Psoas muscle (tissue), 8 donors: ENCODE measurements around the gene RASGRP4. TPM values are rescaled to one million over a fixed set of nuclear protein-coding genes. Genes with fewer than 3 reads are reported as not detected.

Experiments
- ATAC-seq, 4 donors: fragments of 200-7000 bp; cut with Tn5 transposase; one replicate each; pipeline ENCODE4 v1.9.1; 2020; ENCODE audit warnings: moderate library complexity in 3 of 4, mild to moderate bottlenecking in 2 of 4
- DNase-seq, 2 donors: peaks; one replicate each; pipeline ENCODE4 v3.0.0-alpha.2; 2020
- H3K27ac ChIP-seq: fragments of 200-600 bp; one replicate; pipeline ENCODE4 v1.8.0; 2022
- H3K27me3 ChIP-seq, 3 donors: fragments of 200-600 bp in 1 of 3; one replicate each; pipeline versions ENCODE4 v1.6.1 to v1.8.0; 2013 to 2022; ENCODE audit warnings: low read length in 2 of 3, mild to moderate bottlenecking in 2 of 3, moderate library complexity in 1 of 3; ENCODE audit not compliant: insufficient read depth in 3 of 3
- H3K36me3 ChIP-seq, 2 donors: fragments of 200-600 bp in 1 of 2; one replicate each; pipeline versions ENCODE4 v1.6.1 to v1.8.0; 2013 to 2022; ENCODE audit warnings: low read depth in 1 of 2, mild to moderate bottlenecking in 1 of 2, moderate library complexity in 1 of 2; ENCODE audit not compliant: insufficient read depth in 1 of 2
- H3K4me1 ChIP-seq: fragments of 200-600 bp; one replicate; pipeline ENCODE4 v1.8.0; 2022
- H3K4me3 ChIP-seq: fragments of 200-600 bp; one replicate; pipeline ENCODE4 v1.8.0; 2022; ENCODE audit warnings: mild to moderate bottlenecking
- H3K9me3 ChIP-seq: fragments of 200-600 bp; one replicate; pipeline ENCODE4 v1.8.0; 2022
- CTCF ChIP-seq: fragments of 200-600 bp; IDR thresholded peaks from one replicate; pipeline ENCODE4 v1.8.0; 2022; ENCODE audit warnings: antibody characterized with exemption
- whole genome bisulfite sequencing, 3 donors: extraction: QIAGEN DNeasy Blood & Tissue Kit; methylation state at CpG; one replicate each; pipeline versions ENCODE4 v1.1.6 to v1.1.7; 2013; 5-methylcytosine and 5-hydroxymethylcytosine counted together
- intact Hi-C, 2 donors: fragments of 100-400 bp; cut with DNase I; formaldehyde crosslinking; loops; one replicate each; pipeline versions ENCODE4 v1.11.0 to v1.14.2; 2022
- polyA plus RNA-seq, 3 donors: library from polyadenylated mRNA; stranded (reverse); fragments of 200-250 nt; gene quantifications; one replicate each; pipeline ENCODE4 v1.2.3, GENCODE V29; 2013
- total RNA-seq, 4 donors: library from RNA; stranded (reverse); fragmentation: NEBNext Ultra II Directional in 2 of 4; extraction: Animal tissue kit (Norgen Biotek cat#: 25700) in 2 of 4; gene quantifications; one replicate each; pipeline versions ENCODE4 v1.2.1 to v1.2.4, GENCODE V29; 2021 to 2023
- donor health status: healthy with polysubstance abuse.
- donor health status: DM: no; HTN: no; CAD: no; lungs with moderate emphysema.
- donor health status: Bipolar disorder and iron deficiency.
- donor health status: healthy.
- donor health status: DM: yes; HTN: yes; CAD: no.
- donor health status: DM: no; HTN: no; CAD: no.
- donor health status: DM: no; HTN: no; CAD: no.
- donor health status: DM: yes; HTN: yes; CAD: no.

The RASGRP4 gene
- total and polyA plus RNA-seq, 7 donors: 0.17 to 2.0 (median 0.44) TPM

DNA sequence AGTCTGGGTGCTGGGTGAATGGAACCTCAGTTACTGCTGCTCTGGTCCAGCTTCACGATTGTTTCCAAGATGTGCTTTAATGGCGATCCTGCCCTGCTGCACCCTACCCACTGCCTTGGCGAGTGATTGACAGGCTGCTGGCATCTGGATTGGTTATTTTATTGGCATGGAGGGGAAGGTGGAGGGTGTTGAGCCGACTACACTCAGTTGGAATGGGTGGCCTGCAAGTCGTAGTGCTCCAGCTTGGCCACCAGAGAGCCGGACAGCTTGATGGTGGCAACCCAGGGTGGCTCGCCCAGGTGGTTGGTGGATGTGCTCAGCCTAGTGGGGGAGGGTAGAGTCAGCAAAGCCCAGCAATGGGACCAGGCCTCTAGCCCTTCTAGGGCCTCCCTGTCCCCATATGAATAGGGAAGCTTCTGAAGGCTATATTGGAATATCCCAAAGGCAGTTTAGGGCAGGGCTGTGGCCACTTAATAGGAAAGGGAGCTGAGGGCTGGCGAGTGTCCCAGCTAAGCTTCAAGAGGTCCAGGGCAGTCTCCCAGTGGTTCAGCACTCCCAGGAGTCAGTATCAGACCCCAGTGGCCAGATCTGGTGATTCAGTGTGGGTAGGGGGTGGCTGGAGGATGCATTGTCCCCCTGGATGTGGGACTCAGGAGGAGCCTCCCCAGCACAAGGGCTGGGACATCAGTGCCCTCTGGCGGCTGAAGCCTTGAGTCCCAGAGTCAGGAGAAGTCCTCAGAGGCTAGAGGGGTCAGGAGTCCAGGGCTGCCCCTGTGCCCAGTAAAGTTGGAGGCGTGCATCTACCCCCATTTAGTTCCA, 41.6 kb downstream of the RASGRP4 start:
- Histone ChIP-seq H3K9me3 (no peaks in the 10 kb centered on the region), H3K27ac (no peak overlapping the region), H3K4me1 (peaks cover 21% of the 10 kb centered on the region), H3K36me3 (peaks cover 25 to 70% of the 10 kb centered on the region in 2 donors), H3K4me3 (no peak overlapping the region), H3K27me3 (peaks cover 0 to 3% (median 0%) of the 10 kb centered on the region in 3 donors)
- intact Hi-C loops: no loop called here
- WGBS, 3 donors: 78 to 84% (median 82%) methylated on average over 10 of the region's 10 CpGs
- DNase-seq (no peak), ATAC-seq (peak in 1 of 4 donors; percentile 0)
- TF ChIP-seq CTCF: no peak

DNA sequence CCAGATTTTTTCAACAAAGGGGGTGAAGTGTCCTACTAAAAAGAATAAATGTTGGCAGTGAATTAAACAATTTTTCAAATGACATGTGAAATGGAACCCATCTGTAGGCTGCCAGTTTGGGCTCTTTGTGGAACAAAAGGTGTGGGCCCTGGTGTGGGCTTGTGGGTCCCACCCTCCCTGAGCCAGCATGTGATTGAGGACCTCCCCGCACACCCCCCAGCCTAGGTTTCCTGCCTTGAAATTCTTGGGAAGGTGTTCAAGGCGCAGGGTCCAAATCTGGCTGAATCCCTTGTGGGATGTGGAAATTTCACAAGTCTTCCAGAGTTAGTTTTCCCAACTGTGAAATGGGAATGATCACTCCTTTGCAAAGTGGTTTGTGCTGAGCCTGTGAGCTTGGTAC, 42.3 kb downstream of the RASGRP4 start:
- H3K4me3 ChIP-seq: no peak overlapping the region
- DNase-seq (no peak), ATAC-seq (no peak)
- H3K9me3 ChIP-seq: no peaks in the 10 kb centered on the region
- peaks cover 30 to 76% of the 10 kb centered on the region in 2 donors for H3K36me3 ChIP-seq
- WGBS, 3 donors: 86 to 100% (median 91%) methylated on average over 2 of the region's 2 CpGs
- intact Hi-C loops: no loop called here
- H3K27me3 ChIP-seq: peaks cover 0 to 3% (median 0%) of the 10 kb centered on the region in 3 donors
- no peak overlapping the region for H3K27ac ChIP-seq
- H3K4me1 ChIP-seq: peaks cover 21% of the 10 kb centered on the region
- no peak for TF ChIP-seq CTCF

GRCh38 chr19:38383184-38383583, 42.8 kb downstream of the RASGRP4 start:
- no peak for DNase-seq
- peaks cover 30 to 82% of the 10 kb centered on the region in 2 donors for H3K36me3 ChIP-seq
- intact Hi-C loops: no loop called here
- peaks cover 19% of the 10 kb centered on the region for H3K4me1 ChIP-seq
- TF ChIP-seq CTCF: no peak
- H3K27me3 ChIP-seq: peaks cover 0 to 3% (median 0%) of the 10 kb centered on the region in 3 donors
- ATAC-seq: no peak
- 82 to 92% (median 85%) methylated on average over 10 of the region's 10 CpGs for WGBS, 3 donors
- no peaks in the 10 kb centered on the region for H3K9me3 ChIP-seq
- no peak overlapping the region for H3K27ac ChIP-seq
- no peak overlapping the region for H3K4me3 ChIP-seq

DNA sequence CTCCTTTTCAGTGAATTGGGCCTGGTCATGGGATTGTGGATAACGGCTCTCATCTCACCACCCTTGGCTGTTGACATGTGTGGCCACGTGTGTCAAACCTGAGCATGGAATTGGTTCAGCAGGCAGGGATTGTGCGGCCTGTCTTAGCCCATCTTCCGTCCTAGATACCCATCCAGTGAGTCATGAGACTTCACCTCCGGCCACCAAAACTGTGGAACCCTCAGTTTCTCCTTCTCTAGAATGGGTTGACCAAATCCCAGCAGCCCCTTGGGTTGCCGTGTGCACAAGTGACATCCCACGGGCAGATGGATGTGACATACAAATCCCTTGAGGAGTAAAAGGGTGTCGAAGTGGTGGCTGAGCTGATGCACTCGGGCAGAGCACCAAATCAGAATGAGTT, 44.9 kb downstream of the RASGRP4 start:
- no peak for TF ChIP-seq CTCF
- WGBS, 3 donors: 88 to 95% (median 90%) methylated on average over 9 of the region's 9 CpGs
- H3K27me3 ChIP-seq: peaks cover 0 to 3% (median 0%) of the 10 kb centered on the region in 3 donors
- H3K4me1 ChIP-seq: peaks cover 20% of the 10 kb centered on the region
- no peak overlapping the region for H3K4me3 ChIP-seq
- intact Hi-C loops: no loop called here
- no peak overlapping the region for H3K27ac ChIP-seq
- ATAC-seq (no peak), DNase-seq (no peak)
- no peaks in the 10 kb centered on the region for H3K9me3 ChIP-seq
- H3K36me3 ChIP-seq: peaks cover 30 to 99% of the 10 kb centered on the region in 2 donors
